Mesodermal cell (in vitro differentiated cells): ENCODE results near the gene COIL.
"Not testable (repeated sequence)": the region's sequence is repeated elsewhere in the genome, so short reads cannot be mapped to it uniquely, and the experiment has no call there.

ENCODE experiments used
- H3K27ac ChIP-seq: 2 replicates; pipeline ENCODE4 v1.7.0; 2013; ENCODE audit warnings: mild to moderate bottlenecking, low read depth, low read length, moderate library complexity; ENCODE audit not compliant: severe bottlenecking
- H3K36me3 ChIP-seq: 2 replicates; pipeline ENCODE4 v1.7.1; 2013; ENCODE audit warnings: mild to moderate bottlenecking, low read length, moderate library complexity; ENCODE audit not compliant: control insufficient read depth, insufficient read depth
- H3K4me1 ChIP-seq: one replicate; pipeline ENCODE4 v1.7.1; 2013; ENCODE audit warnings: mild to moderate bottlenecking, low read length; ENCODE audit not compliant: insufficient read depth, control insufficient read depth, poor library complexity, severe bottlenecking
- H3K4me3 ChIP-seq: 2 replicates; pipeline ENCODE4 v1.7.0; 2013; ENCODE audit warnings: low read length, control low read depth, mild to moderate bottlenecking; ENCODE audit not compliant: insufficient read depth, poor library complexity, severe bottlenecking; ENCODE audit errors: extremely low read depth
- H3K9me3 ChIP-seq: 2 replicates; pipeline ENCODE4 v1.7.1; 2013; ENCODE audit warnings: mild to moderate bottlenecking, low read length, moderate library complexity; ENCODE audit not compliant: control insufficient read depth
- WGBS, 2 experiments: methylation state at CpG; one replicate each; pipeline ENCODE4 v1.1.5; 2013; ENCODE audit warnings: missing lambda C conversion rate in 2 of 2; ENCODE audit not compliant: insufficient coverage in 2 of 2; 5-methylcytosine and 5-hydroxymethylcytosine counted together

The COIL gene

DNA sequence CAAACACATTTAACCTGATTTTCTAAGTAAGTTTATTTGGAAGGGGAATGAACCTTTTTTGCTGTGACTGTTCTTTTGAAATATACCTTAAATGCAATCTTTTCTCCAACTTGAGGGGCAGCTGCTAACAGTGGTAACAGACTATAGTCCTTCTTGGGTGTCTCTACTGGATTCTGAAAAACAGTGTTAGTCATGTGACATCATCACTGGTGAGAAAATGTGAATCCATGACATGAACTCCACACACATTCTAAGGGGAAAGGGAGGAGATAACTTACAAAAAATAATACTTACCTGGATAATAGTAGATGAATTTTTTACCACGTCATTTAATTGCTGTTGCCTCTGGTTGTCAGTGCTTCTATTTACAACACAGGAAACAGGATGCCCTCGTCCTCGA, 11.3 kb downstream of the COIL start:
- H3K36me3 ChIP-seq, result peaks cover 80% of the 10 kb centered on the region
- no peak overlapping the region for H3K4me3 ChIP-seq
- WGBS, 2 experiments, result 94% methylated on average over 2 of the region's 3 CpGs; no CpG with 5 or more reads in 1 of the 2 experiments
- no peaks in the 10 kb centered on the region for H3K4me1 ChIP-seq
- no peak overlapping the region for H3K27ac ChIP-seq
- H3K9me3 ChIP-seq, result no peaks in the 10 kb centered on the region

DNA sequence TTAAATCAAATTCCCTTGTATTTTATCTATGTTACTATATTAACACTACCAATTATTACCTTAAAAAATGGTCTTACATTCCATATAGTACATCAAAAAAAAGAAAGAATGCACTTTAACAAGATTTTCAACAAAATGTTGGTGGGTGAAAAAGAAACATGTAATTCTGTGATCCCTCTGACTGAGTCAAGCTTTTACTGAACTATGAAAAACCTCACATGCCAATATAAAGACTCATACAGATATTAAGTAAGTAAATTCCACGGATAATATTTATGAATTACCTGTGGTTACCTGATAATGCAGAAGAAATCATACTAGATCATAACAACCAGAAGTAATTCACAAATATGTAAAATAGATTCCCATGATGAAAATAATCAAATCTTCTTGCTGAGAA, 12.4 kb downstream of the COIL start:
- H3K4me1 ChIP-seq, result no peaks in the 10 kb centered on the region
- no peak overlapping the region for H3K4me3 ChIP-seq
- no CpG with 5 or more reads among the region's 1 CpG for WGBS, 2 experiments
- no peaks in the 10 kb centered on the region for H3K9me3 ChIP-seq
- H3K36me3 ChIP-seq, result peaks cover 82% of the 10 kb centered on the region
- no peak overlapping the region for H3K27ac ChIP-seq

- H3K36me3 ChIP-seq, result peaks cover 85% of the 10 kb centered on the region
- no peaks in the 10 kb centered on the region for H3K9me3 ChIP-seq
- H3K4me1 ChIP-seq, result no peaks in the 10 kb centered on the region
- H3K4me3 ChIP-seq, result no peak overlapping the region
- H3K27ac ChIP-seq, result no peak overlapping the region
- WGBS, 2 experiments, result no CpG with 5 or more reads among the region's 1 CpG
Observed at GRCh38 chr17:56947741-56948140, 13.1 kb downstream of the COIL start.

DNA sequence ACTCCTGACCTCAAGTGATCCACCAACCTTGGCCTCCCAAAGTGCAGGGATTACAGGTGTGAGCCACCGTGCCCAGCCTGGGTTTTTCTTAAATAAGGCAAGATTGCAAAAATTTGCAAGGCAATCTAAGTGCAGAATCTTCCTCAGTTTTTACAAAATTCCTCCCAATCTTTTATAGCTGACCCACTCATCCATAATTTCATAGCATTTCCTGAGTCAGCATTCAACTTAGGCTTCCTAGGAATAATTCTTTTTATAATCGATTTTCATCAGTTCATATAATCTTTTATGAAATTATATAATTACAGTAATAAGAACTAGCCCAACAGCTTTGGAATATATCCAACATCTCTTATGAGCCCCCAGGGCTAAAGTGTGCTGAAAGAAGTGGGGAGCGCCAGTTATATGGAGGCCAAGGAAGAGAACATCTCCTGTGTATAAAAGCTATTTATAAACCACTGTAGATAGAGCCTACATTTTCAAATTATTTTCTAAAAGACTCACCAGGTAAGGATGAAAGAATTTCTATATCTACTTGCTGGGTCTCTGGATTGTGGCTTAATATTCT, 14.8 kb downstream of the COIL start:
- Histone ChIP-seq H3K36me3 (peaks cover 87% of the 10 kb centered on the region), H3K4me3 (no peak overlapping the region), H3K4me1 (no peaks in the 10 kb centered on the region), H3K9me3 (no peaks in the 10 kb centered on the region), H3K27ac (no peak overlapping the region)
- WGBS, 2 experiments, result 100% methylated on average over 1 of the region's 3 CpGs; no CpG with 5 or more reads in 1 of the 2 experiments

GRCh38 chr17:56943505-56944125, 17.2 kb downstream of the COIL start:
- Histone ChIP-seq H3K36me3 (peaks cover 86% of the 10 kb centered on the region), H3K4me3 (no peak overlapping the region), H3K27ac (no peak overlapping the region), H3K9me3 (no peaks in the 10 kb centered on the region), H3K4me1 (peaks cover 5% of the 10 kb centered on the region)
- WGBS, 2 experiments, result 89 to 97% methylated on average over 7 of the region's 10 CpGs

DNA sequence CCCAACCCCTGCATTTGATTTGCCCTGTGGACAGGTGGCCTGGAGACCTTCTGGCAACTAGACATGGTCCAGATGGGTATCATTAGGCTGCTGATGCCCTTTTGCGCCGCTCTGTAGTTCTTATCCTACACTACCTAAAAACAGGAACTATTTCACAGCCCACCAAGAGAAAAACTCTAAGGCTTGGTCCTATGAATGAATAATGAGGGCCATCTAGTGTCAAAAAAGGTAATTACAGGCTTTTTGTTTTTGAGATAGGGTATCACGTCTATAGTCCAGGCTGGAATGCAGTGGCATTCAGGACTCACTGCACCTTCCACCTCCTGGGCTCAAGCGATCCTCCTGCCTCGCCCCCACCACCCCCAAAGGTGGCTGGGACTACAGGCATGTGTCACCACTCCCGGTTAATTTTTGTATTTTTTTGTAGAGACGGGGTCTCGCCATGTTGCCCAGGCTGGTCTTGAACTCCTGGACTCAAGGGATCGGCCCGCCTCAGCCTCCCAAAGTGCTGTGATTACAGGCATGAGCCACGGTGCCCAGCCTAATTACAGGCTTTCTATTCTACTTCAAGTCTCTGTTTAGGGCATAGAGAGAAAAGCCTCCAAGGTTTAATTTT, 20.9 kb downstream of the COIL start:
- no peak overlapping the region for H3K4me3 ChIP-seq
- H3K36me3 ChIP-seq, result peaks cover 89% of the 10 kb centered on the region
- H3K4me1 ChIP-seq, result peaks cover 14% of the 10 kb centered on the region
- H3K27ac ChIP-seq, result no peak overlapping the region
- no peaks in the 10 kb centered on the region for H3K9me3 ChIP-seq
- WGBS, 2 experiments, result 17 to 69% methylated on average over 1 to 11 of the region's 11 CpGs

GRCh38 chr17:56938206-56938605, 22.6 kb downstream of the COIL start:
- not testable (repeated sequence) for H3K4me3 ChIP-seq, H3K27ac ChIP-seq, H3K9me3 ChIP-seq
- peaks cover 14% of the 10 kb centered on the region for H3K4me1 ChIP-seq
- H3K36me3 ChIP-seq, result peaks cover 91% of the 10 kb centered on the region
- 93 to 100% methylated on average over 2 to 3 of the region's 5 CpGs for WGBS, 2 experiments

GRCh38 chr17:56937687-56938086, 23.2 kb downstream of the COIL start:
- Histone ChIP-seq H3K9me3 (peaks cover under 1% of the 10 kb centered on the region), H3K4me3 (no peak overlapping the region), H3K4me1 (peaks cover 14% of the 10 kb centered on the region), H3K27ac (no peak overlapping the region), H3K36me3 (peaks cover 90% of the 10 kb centered on the region)
- WGBS, 2 experiments, result 94 to 100% methylated on average over 2 of the region's 2 CpGs

- peaks cover 81% of the 10 kb centered on the region for H3K36me3 ChIP-seq
- WGBS, 2 experiments, result 95 to 96% methylated on average over 5 of the region's 6 CpGs
- no peak overlapping the region for H3K4me3 ChIP-seq
Observed at GRCh38 chr17:56936697-56937322, 24.0 kb downstream of the COIL start.

GRCh38 chr17:56935461-56935860, 25.4 kb downstream of the COIL start:
- Histone ChIP-seq H3K4me3 (no peak overlapping the region), H3K36me3 (peaks cover 72% of the 10 kb centered on the region), H3K27ac (no peak overlapping the region), H3K4me1 (peaks cover 14% of the 10 kb centered on the region), H3K9me3 (peaks cover 15% of the 10 kb centered on the region)
- 93 to 100% methylated on average over 1 to 2 of the region's 3 CpGs for WGBS, 2 experiments

More at GRCh38 chr17:56936697-56937322, 24.0 kb downstream of the COIL start:
- Histone ChIP-seq H3K4me1 (peaks cover 14% of the 10 kb centered on the region), H3K27ac (no peak overlapping the region), H3K9me3 (peaks cover 5% of the 10 kb centered on the region)
